Kidney glomerular epithelial cell (primary cell): ENCODE results near the gene TRIO.

ENCODE experiments used
- DNase-seq: peaks from one replicate; lab custom pipeline; 2025; lab: John Stamatoyannopoulos, UW

Gene TRIO

DNA sequence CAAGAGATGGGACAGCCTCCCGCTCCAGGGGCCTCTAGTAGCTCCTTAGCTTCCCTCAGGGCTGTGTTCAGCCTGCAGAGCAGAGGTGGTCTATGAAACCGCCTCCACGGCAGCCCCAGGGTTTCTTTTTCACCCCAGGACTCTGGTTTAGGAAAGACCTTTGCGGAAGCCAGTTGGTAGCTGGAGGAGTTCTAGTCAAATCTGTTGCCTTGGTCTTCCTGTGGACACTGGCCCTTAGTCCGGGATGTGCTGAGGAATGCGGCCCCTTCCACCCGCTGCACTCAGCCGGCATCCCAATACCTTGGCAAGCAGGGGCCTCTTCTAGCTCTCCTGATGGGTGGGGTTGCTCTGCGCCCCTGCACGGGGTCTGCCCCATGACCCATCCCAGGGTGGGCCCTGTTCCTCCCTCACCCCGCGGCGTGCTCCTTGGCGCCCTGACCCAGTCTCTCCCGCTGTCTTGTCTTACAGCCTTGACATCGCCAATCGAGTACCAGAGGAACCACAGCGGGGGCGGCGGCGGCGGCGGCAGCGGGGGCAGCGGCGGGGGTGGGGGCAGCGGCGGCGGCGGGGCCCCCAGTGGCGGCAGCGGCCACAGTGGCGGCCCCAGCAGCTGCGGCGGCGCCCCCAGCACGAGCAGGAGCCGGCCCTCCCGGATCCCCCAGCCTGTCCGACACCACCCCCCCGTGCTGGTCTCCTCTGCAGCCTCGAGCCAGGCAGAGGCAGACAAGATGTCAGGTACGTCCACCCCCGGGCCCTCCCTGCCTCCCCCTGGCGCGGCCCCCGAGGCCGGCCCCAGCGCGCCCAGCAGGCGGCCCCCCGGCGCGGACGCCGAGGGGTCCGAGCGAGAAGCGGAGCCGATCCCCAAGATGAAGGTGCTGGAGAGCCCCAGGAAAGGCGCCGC, 344.1 kb downstream of the TRIO start:
- no peak for DNase-seq

DNA sequence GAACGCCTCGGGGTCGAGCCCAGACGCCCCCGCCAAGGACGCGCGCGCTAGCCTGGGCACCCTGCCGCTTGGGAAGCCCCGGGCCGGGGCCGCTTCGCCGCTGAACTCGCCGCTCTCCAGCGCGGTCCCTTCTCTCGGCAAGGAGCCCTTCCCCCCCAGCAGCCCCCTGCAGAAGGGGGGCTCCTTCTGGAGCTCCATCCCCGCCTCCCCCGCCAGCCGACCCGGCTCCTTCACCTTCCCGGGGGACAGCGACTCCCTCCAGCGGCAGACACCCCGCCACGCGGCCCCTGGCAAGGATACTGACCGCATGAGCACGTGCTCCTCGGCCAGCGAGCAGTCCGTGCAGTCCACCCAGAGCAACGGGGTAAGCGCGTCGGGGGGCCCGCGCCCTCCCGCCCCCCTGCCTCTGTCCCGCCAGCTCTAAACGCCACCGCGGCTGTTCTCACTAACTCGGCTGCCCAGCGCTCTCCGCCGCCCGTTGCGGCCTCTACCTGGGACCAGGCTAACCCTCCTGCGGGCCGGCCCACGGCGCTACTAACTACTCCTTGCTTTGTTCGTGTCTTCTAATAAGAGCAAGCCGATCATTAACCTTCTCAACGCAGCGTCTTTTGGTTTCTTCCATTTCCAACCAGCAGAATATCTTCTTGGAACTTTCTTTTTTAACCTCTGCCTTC, 344.9 kb downstream of the TRIO start:
- no peak for DNase-seq

DNA sequence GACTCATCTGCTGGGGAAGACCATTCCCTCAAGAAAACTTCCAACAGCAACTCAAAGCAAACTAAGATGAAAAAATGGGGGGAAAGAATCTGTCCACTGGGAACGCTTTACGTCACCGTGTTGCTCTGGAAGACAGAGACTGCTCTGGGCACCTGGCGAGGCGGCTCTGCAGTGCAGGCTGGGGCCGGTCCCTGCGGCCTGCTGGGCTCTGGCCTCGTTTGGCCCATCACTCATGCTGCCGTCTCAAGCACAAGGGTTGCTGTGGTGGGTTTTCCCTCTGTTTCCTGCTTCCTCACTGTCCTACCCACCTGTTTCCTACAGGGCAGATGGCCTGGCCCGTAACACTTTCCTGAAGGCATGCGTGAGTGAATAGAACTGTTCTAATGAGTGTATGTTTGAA, 345.6 kb downstream of the TRIO start:
- DNase-seq: no peak

DNA sequence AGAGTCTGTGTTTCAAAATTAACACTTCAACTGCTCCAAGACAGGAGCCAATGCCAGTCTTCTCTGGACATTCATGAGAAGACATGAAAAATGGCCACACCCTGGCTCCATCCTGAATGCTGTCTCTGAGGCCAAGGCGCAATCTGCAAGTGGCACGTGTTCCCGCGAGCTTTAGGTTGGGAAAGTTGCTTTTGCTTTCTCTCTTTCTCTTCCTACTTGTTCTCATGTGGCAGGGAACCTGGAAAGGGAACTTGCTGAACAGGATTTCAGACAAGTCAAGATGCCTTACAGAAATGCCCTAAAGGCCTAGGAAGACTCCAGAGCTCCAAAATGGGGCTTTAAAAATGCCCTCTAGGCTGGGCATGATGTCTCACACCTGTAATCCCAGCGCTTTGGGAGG, 346.5 kb downstream of the TRIO start:
- no peak for DNase-seq

DNA sequence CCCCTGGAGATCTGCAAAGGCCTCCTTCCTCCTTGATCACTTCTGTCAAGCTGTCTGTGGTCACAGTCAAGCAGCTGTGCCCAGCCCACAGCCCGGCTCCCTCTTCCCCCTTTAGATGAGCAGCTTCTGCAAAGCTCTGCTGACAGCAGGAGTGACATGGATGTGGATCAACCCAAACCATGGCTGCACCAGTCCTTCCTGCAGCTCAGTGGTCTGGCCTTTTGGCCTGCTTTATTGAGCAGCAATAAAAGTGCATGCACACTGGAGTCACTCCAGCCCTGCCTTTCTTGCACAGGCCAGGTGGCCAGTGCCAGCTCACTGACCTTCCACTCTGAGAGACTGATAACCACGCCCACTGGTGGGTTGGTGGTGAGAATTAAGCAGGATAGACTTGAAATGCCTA, 347.2 kb downstream of the TRIO start:
- DNase-seq: no peak

DNA sequence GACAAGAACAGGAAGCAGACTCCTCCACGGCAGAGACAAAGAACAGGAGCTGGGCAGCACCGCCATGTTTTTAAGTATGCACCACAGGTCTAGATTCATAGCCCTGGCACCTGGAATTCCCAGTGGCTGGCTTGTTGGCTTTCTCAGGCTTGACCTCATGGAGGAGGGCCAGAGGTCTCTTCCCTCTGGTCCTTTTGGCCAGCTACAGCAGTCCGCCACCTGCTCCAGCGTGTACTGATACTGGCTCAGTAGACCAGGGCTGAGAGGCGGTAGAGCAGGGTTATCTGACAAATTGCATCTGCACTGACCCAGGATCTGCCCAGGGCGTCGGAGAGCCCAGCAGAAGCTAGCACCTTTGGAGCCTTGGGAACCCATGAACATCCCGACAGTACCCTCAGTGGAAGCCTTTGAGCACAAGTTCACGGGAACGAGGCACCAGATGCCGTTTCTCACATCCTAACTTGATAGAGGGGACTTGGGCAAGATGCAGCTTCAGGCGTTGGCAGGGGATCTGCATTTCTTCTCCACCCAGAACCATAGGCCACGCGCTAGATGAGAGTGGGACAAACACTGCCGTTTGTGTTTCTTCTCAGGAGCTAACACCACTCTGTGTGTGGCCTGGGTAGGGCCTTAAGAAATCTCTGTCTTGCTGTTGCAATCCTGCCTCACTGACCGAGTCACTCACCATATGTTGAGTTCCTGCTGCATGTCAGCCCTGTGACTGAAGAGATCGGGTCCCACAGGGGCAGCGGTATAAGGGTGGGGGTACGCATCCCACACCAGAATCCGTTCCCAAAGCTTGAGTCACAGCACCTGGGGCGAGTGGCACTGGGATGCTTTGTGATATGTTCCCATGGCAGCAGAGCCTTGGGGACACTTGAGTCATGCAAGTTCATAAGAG, 348.1 kb downstream of the TRIO start:
- no peak for DNase-seq

DNA sequence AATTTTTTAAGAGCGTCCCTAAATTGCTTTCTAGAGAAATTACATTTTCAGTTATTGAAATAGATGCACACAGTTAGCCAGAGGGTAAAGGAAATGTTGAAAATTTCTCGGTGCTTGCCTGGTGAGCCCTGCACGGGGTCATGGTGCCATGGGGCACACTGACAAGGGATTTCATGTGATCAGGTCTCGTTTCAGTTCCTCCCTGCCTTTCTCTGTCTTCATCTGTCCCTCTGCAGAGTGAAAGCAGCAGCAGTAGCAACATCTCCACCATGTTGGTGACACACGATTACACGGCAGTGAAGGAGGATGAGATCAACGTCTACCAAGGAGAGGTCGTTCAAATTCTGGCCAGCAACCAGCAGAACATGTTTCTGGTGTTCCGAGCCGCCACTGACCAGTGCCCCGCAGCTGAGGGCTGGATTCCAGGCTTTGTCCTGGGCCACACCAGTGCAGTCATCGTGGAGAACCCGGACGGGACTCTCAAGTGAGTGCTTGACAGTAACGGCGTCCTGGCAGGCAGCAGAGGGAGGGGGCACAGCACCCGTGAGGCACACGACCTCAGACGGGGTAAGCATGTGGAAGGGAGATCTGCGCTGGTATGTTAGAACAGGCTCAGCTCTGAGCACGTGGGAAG, 349.3 kb downstream of the TRIO start:
- no peak for DNase-seq

DNA sequence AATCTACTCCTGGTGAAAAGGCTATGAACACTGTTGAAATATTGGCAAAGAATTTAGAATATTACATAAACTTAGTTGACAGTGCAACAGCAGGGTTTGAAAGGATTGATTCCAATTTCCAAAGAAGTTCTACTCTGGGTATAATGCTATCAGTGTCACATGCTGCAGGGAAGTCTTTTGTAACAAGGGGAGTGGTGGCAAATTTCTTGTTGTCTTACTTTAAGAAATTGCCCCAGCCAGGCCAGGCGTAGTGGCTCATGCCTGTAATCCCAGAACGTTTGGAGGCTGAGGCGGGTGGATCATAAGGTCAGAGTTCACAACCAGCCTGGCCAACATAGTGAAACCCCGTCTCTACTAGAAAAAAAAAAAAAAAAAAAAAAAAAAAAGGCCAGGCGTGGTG, 352.2 kb downstream of the TRIO start:
- no peak for DNase-seq

DNA sequence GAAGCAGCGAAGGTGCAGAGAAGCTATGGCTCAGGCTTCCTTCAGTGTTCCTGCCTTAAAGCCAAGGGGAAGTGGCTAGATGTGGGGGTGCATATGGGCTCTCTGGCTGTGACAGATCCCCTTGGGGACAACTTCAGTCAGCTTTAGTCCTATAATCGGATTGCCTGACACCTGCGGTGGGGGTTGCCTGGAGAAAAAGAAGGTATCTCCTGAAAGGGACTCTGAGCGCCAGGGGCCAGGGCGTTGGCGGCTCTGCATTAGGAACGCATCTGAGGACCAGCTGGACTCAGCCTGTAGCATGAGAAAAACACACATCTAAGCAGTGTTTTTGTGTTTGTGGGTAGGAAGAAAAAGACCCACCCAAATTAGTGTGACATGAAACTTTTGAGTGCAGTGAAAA, 354.2 kb downstream of the TRIO start:
- no peak for DNase-seq

DNA sequence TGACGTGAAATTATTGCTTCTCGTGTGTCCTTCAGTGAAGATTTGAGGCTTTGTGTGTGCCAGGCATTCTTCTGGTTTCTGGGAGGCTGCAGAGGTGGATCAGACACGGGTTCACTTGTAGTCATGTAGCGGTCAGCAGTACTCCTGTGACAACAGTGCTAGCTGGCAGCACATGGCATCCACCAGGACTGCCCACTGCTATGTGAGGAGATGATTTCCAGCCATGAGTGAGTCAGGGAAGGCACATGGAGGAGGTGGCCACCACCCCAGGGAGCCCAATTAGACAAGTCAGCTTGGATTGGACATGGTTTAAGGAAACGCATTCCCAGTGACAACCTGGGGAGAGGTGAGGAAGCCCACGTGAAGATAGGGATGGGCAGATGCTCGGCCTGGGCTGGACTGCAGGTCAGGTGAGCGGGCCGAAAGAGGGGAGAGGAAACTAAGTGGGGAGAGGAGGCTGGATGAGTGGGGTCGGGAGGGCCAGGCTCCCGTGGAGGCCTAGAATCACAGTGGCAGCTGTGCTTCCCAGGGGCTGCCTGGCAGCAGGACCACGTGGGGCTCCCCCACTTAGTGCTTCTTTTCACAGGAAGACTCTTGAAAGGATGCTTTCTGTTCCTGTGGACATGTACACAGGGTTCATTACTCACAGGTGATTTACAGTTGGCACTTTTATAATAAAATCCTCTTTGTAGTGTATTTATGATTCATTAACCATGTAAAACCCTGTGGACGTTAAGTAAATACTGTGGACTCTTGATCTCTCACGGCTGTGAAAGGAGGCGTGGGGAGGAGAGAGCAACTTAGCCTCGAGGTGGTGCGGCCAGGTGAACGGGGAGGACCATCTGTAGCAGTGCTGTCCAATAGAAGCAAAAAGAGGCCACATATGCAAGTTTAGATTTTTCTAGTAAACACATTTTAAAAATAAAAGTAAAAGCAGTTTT, 358.5 kb downstream of the TRIO start:
- DNase-seq: no peak

DNA sequence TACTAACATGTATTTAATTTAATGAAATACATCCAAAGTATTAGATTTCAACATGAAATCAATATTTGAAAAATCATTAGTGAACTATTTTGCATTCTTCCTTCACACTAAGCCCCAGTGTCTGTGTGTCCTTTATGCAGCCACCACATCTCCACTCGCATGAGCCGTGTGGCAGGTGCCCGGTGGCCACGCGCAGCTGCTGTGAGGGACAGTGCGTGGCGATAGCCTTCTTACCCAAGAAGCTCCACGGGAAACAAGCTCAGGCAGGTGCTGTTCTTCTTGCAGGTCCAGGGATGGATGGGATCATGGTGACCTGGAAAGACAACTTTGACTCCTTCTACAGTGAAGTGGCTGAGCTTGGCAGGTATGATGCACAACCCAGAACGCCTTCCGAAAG, 359.1 kb downstream of the TRIO start:
- DNase-seq: no peak

DNA sequence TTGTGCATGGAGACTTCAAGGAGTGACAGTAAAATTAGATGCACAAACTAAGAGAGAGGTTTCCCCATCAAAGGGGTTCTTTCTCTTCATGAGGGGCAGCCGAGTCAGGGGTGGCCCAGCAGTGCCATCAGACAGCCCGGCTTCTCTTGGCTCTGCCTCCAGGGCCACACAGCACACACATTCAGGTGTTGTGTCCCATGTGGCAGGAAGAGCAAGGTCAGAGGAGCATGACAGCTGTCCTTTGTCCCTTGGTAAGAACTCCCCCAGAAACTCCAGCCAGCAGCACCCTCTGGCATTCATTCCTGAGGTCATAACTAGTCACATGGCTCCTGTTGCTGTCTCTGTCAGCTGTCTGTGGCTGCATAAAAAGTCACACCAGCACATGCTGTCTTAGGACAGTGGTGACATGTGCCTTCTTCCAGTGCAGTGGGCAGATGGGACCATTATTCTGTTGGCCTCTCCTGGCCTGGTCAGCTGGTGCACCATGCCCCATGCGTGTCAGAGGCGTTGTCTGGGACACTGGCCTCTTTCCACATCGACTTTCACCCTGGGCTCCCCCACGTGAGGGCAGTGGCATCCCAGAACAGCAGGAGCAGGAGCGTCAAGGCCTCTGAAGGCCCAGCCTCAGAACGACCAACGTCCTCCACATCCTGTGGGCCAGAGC, 360.0 kb downstream of the TRIO start:
- no peak for DNase-seq

DNA sequence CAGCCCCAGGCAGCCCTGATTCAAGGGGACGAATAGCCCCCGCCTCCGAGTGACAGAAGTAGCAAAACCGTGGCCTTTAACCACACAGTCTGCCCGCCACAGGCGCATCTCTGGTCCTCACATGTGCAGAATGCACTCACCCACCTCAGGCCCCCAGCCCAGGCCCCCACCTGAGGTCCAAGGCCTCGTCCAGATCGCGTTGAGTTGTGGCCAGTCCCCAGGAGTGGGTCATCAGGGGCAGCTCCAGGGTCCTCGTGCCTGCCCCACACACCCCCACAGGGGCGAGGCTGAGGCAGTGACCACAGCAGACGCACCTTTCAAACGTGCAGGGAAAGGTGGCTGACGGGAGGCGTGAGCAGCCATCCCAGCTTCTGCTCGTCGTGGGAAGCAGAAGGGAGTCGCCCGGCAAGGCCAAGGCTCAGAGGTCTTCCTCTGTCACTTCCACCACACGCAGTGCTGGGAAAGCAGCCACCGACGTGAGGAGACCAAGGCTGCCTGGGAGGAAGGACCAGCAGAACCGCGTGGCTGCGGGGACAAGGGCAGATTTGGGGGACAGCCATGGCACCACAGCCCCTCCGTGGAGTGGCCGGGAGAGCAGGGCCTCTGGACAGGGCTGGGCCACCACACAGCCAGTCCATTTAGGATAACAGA, 360.7 kb downstream of the TRIO start:
- no peak for DNase-seq

DNA sequence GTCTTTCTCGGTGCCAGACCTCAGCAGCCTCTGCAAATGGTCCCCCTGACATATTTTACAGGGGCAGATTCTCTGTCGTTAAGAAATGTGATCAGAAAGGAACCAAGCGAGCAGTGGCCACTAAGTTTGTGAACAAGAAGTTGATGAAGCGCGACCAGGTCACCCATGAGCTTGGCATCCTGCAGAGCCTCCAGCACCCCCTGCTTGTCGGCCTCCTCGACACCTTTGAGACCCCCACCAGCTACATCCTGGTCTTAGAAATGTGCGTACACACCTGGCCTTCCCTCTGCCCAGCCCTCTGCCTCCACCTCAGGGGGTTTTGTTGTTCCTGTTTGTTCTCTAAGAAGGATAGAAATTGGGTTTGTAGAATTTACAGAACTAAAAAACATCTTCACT, 361.2 kb downstream of the TRIO start:
- DNase-seq: no peak

DNA sequence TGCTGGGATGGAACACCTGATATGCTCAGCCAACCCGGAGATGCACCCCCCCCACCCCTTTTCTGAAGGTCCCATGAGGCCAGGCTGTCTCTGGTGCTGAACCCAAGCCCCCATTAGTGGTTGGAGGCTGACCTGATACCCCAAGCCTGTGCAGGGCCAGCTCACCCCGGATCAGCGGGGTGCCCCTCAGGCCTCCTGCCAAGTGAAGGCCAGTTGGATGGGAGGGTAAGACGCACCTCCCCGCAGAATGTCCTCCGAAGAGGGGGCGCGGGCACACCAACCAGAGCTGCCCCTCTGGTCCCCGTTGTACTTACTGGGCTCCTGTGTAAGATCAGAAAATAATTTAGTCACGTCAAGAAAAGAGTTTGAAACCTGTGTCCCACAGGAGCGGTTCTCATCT, 361.7 kb downstream of the TRIO start:
- no peak for DNase-seq

DNA sequence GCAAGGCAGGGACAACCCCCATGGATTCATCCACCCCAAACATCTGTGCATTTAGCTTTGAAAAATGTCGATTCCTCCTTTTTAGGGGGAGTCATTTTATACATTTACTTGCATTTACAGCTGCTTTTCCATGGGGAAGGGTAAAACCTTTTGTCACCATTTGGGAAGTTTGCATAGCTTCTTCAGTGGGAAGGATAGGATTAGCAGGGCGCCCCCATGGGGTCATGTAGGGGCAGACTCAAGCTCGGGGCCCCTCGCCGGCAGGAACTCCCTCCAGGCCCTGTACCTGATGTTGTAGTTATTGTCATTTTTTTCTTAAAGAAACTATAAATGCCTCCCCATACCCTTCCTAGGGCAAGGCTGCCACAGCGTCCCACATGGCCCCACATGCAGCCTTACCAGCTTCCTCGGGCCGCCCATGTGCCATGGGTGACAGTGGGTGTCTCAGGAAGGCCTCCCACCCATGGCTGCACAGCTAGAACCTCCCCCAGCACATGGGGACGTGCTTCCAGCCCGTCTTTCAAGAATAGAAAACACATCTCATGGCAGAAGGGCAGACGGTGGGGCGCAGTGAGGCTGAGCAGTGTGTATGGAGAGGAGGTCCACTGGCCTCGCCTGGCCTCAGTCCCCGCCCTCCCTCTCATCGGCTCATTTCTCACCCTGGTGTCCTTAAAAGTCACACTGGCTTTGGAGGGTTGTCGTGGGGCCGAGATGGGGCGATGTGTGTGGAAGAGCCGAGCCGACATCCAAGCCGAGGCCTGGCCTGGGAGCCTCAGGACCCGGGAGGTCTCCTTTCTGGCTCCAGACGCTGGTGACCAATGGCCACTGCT, 362.4 kb downstream of the TRIO start:
- DNase-seq: no peak

DNA sequence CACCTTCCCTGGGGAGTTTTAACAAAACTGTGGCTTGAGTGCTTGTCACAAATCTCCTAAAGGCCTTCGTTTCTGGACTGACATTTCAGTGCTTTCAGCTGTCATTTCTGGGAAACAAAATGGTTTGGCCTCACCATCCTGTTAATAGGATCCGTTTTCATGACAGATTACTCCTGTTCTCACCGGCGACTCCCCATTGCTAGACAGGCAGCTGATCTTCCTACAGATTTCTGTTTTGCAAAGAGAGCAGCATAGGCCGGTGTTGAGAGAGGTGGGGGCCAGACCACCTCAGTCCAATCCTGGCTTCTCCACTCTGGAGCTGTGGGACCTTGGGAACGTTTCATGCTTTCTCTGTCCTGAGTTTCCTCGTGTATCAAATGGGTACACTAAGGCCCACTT, 363.0 kb downstream of the TRIO start:
- no peak for DNase-seq

DNA sequence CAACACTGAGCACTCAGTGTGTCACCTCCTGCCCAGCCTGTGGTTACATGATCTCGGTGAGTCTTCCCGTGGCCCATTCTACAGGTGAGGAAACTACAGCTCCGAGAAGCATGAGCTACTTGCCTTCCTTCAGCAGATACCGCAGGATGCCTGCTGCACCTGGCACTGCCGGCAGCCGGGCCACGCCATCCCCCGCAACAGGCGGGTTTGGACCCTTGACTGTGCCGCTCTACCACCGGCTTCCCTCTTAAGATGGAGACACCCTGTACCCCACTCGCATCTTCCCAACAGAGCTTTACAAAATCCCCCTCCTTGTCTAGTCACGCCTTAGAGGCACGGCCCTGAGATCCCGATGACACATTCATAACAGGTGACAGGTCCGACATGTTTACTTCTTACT, 363.5 kb downstream of the TRIO start:
- DNase-seq: no peak
